HEK293 (cell line): ENCODE results near the gene CACNA2D4.

Source experiments
- KLF9 ChIP-seq: fragments of 450-650 bp; formaldehyde crosslinking; IDR thresholded peaks from 2 replicates; pipeline ENCODE4 v1.5.1; 2016; ENCODE audit warnings: missing biosample characterization, missing genetic modification characterization, low read depth
- YY2 ChIP-seq: fragments of 450-650 bp; formaldehyde crosslinking; IDR thresholded peaks from 2 replicates; pipeline ENCODE4 v1.5.1; 2016; ENCODE audit warnings: missing biosample characterization, missing genetic modification characterization
- ZBTB1 ChIP-seq: fragments of 450-650 bp; formaldehyde crosslinking; IDR thresholded peaks from 2 replicates; pipeline ENCODE4 v1.5.1; 2016; ENCODE audit warnings: missing biosample characterization, missing genetic modification characterization
- ZFP37 ChIP-seq: fragments of 450-650 bp; formaldehyde crosslinking; IDR thresholded peaks from 2 replicates; pipeline ENCODE4 v1.5.1; 2016; ENCODE audit warnings: missing biosample characterization, missing genetic modification characterization
- ZNF140 ChIP-seq: fragments of 450-650 bp; formaldehyde crosslinking; IDR thresholded peaks from 2 replicates; pipeline ENCODE4 v1.5.1; 2016; ENCODE audit warnings: missing biosample characterization, missing genetic modification characterization
- ZNF19 ChIP-seq: fragments of 450-650 bp; formaldehyde crosslinking; IDR thresholded peaks from 2 replicates; pipeline ENCODE4; 2016; ENCODE audit warnings: missing biosample characterization, missing genetic modification characterization, low read depth
- ZNF292 ChIP-seq: fragments of 450-650 bp; formaldehyde crosslinking; IDR thresholded peaks from 2 replicates; pipeline ENCODE4 v1.5.1; 2016; ENCODE audit warnings: low read depth, missing biosample characterization, missing genetic modification characterization, borderline replicate concordance
- ZNF341 ChIP-seq: fragments of 450-650 bp; formaldehyde crosslinking; IDR thresholded peaks from 2 replicates; pipeline ENCODE4; 2016; ENCODE audit warnings: low read depth, missing biosample characterization, missing genetic modification characterization
- ZNF416 ChIP-seq: fragments of 450-650 bp; formaldehyde crosslinking; IDR thresholded peaks from 2 replicates; pipeline ENCODE4 v1.5.1; 2016; ENCODE audit warnings: missing biosample characterization, missing genetic modification characterization
- ZNF555 ChIP-seq: fragments of 450-650 bp; formaldehyde crosslinking; conservative IDR thresholded peaks from 2 replicates; pipeline ENCODE4 v1.5.1; 2017; ENCODE audit warnings: missing biosample characterization, mild to moderate bottlenecking, missing genetic modification characterization, inconsistent platforms
- ZNF747 ChIP-seq: fragments of 450-650 bp; formaldehyde crosslinking; IDR thresholded peaks from 2 replicates; pipeline ENCODE4 v1.5.1; 2016; ENCODE audit warnings: missing biosample characterization, missing genetic modification characterization
- TF ChIP-seq, protein P1 (sequence below): fragments of 450-650 bp; formaldehyde crosslinking; IDR thresholded peaks from 2 replicates; pipeline ENCODE4 v1.5.1; 2016; ENCODE audit warnings: missing biosample characterization, missing genetic modification characterization
- TF ChIP-seq, protein P2 (sequence below): fragments of 450-650 bp; formaldehyde crosslinking; IDR thresholded peaks from 2 replicates; pipeline ENCODE4 v1.5.1; 2016; ENCODE audit warnings: missing biosample characterization, missing genetic modification characterization
- TF ChIP-seq, protein P3 (sequence below): fragments of 450-650 bp; formaldehyde crosslinking; IDR thresholded peaks from 2 replicates; pipeline ENCODE4 v1.5.1; 2016; ENCODE audit warnings: missing biosample characterization, missing genetic modification characterization
- TF ChIP-seq, protein P4 (sequence below): fragments of 450-650 bp; formaldehyde crosslinking; IDR thresholded peaks from 2 replicates; pipeline ENCODE4 v1.5.1; 2016; ENCODE audit warnings: missing biosample characterization, missing genetic modification characterization
- TF ChIP-seq, protein P5 (sequence below): fragments of 450-650 bp; formaldehyde crosslinking; IDR thresholded peaks from 2 replicates; pipeline ENCODE4 v1.5.1; 2016; ENCODE audit warnings: missing biosample characterization, missing genetic modification characterization, borderline replicate concordance
- TF ChIP-seq, protein P6 (sequence below): fragments of 450-650 bp; formaldehyde crosslinking; IDR thresholded peaks from 2 replicates; pipeline ENCODE4 v1.5.1; 2016; ENCODE audit warnings: missing biosample characterization, missing genetic modification characterization
- TF ChIP-seq, protein P7 (sequence below): fragments of 450-650 bp; formaldehyde crosslinking; IDR thresholded peaks from 2 replicates; pipeline ENCODE4 v1.5.1; 2016; ENCODE audit warnings: missing biosample characterization, missing genetic modification characterization

Gene CACNA2D4

DNA sequence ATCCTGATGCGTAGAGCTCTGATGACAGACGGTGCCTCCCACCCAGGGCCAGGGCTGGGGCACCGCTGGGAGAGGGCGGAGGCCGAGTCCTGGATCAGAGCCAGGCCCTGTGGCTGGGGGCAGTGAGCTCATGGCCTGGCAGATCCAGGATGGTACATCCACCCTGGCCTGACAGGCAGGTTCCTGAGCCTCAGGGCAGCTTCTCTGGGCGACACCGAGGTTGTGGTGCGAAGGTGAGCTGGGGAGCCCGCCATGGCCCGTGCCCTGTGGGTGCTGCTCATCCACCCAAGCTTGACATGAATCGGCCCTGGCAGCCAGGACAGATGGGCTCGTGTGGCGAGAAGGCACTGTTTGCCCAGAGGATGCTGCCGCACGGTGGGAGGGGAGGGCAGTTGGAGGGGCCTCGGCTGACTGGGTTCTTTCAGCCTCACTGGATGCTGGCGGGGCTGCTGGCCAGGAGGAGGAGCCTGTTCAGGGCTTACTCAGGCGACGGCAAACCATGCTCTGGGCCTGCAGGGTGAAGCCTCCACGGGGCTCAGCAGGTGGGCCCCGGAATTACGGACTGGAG is 81.5 kb downstream of the CACNA2D4 start (continued):
- TF ChIP-seq, protein P1, sequence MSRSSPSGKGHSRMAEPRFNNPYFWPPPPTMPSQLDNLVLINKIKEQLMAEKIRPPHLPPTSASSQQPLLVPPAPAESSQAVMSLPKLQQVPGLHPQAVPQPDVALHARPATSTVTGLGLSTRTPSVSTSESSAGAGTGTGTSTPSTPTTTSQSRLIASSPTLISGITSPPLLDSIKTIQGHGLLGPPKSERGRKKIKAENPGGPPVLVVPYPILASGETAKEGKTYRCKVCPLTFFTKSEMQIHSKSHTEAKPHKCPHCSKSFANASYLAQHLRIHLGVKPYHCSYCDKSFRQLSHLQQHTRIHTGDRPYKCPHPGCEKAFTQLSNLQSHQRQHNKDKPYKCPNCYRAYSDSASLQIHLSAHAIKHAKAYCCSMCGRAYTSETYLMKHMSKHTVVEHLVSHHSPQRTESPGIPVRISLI = no peak
- TF ChIP-seq ZFP37 (tag by site-specific recombination) = no peak
- TF ChIP-seq ZNF292 = no peak
- TF ChIP-seq, protein P2, sequence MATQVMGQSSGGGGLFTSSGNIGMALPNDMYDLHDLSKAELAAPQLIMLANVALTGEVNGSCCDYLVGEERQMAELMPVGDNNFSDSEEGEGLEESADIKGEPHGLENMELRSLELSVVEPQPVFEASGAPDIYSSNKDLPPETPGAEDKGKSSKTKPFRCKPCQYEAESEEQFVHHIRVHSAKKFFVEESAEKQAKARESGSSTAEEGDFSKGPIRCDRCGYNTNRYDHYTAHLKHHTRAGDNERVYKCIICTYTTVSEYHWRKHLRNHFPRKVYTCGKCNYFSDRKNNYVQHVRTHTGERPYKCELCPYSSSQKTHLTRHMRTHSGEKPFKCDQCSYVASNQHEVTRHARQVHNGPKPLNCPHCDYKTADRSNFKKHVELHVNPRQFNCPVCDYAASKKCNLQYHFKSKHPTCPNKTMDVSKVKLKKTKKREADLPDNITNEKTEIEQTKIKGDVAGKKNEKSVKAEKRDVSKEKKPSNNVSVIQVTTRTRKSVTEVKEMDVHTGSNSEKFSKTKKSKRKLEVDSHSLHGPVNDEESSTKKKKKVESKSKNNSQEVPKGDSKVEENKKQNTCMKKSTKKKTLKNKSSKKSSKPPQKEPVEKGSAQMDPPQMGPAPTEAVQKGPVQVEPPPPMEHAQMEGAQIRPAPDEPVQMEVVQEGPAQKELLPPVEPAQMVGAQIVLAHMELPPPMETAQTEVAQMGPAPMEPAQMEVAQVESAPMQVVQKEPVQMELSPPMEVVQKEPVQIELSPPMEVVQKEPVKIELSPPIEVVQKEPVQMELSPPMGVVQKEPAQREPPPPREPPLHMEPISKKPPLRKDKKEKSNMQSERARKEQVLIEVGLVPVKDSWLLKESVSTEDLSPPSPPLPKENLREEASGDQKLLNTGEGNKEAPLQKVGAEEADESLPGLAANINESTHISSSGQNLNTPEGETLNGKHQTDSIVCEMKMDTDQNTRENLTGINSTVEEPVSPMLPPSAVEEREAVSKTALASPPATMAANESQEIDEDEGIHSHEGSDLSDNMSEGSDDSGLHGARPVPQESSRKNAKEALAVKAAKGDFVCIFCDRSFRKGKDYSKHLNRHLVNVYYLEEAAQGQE = no peak
- peak; percentile 71; the same call in 1 of the 2 replicates for TF ChIP-seq ZNF416 (tag by site-specific recombination)
- TF ChIP-seq, protein P3, sequence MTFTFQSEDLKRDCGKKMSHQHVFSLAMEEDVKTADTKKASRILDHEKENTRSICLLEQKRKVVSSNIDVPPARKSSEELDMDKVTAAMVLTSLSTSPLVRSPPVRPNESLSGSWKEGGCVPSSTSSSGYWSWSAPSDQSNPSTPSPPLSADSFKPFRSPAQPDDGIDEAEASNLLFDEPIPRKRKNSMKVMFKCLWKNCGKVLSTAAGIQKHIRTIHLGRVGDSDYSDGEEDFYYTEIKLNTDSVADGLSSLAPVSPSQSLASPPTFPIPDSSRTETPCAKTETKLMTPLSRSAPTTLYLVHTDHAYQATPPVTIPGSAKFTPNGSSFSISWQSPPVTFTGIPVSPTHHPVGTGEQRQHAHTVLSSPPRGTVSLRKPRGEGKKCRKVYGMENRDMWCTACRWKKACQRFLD (tag by site-specific recombination) = no peak
- TF ChIP-seq ZNF555 (tag by site-specific recombination) = no peak
- no peak for TF ChIP-seq KLF9 (tag by site-specific recombination)
- TF ChIP-seq ZNF140 = no peak
- TF ChIP-seq, protein P4, sequence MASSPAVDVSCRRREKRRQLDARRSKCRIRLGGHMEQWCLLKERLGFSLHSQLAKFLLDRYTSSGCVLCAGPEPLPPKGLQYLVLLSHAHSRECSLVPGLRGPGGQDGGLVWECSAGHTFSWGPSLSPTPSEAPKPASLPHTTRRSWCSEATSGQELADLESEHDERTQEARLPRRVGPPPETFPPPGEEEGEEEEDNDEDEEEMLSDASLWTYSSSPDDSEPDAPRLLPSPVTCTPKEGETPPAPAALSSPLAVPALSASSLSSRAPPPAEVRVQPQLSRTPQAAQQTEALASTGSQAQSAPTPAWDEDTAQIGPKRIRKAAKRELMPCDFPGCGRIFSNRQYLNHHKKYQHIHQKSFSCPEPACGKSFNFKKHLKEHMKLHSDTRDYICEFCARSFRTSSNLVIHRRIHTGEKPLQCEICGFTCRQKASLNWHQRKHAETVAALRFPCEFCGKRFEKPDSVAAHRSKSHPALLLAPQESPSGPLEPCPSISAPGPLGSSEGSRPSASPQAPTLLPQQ (tag by site-specific recombination) = 0 out of 2 replicates have a peak, but pooled peaks have one; percentile 24
- no peak for TF ChIP-seq ZBTB1 (tag by site-specific recombination)
- TF ChIP-seq, protein P5, sequence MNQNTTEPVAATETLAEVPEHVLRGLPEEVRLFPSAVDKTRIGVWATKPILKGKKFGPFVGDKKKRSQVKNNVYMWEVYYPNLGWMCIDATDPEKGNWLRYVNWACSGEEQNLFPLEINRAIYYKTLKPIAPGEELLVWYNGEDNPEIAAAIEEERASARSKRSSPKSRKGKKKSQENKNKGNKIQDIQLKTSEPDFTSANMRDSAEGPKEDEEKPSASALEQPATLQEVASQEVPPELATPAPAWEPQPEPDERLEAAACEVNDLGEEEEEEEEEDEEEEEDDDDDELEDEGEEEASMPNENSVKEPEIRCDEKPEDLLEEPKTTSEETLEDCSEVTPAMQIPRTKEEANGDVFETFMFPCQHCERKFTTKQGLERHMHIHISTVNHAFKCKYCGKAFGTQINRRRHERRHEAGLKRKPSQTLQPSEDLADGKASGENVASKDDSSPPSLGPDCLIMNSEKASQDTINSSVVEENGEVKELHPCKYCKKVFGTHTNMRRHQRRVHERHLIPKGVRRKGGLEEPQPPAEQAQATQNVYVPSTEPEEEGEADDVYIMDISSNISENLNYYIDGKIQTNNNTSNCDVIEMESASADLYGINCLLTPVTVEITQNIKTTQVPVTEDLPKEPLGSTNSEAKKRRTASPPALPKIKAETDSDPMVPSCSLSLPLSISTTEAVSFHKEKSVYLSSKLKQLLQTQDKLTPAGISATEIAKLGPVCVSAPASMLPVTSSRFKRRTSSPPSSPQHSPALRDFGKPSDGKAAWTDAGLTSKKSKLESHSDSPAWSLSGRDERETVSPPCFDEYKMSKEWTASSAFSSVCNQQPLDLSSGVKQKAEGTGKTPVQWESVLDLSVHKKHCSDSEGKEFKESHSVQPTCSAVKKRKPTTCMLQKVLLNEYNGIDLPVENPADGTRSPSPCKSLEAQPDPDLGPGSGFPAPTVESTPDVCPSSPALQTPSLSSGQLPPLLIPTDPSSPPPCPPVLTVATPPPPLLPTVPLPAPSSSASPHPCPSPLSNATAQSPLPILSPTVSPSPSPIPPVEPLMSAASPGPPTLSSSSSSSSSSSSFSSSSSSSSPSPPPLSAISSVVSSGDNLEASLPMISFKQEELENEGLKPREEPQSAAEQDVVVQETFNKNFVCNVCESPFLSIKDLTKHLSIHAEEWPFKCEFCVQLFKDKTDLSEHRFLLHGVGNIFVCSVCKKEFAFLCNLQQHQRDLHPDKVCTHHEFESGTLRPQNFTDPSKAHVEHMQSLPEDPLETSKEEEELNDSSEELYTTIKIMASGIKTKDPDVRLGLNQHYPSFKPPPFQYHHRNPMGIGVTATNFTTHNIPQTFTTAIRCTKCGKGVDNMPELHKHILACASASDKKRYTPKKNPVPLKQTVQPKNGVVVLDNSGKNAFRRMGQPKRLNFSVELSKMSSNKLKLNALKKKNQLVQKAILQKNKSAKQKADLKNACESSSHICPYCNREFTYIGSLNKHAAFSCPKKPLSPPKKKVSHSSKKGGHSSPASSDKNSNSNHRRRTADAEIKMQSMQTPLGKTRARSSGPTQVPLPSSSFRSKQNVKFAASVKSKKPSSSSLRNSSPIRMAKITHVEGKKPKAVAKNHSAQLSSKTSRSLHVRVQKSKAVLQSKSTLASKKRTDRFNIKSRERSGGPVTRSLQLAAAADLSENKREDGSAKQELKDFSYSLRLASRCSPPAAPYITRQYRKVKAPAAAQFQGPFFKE (tag by site-specific recombination) = no peak
- peak; percentile 65 for TF ChIP-seq ZNF341
- no peak for TF ChIP-seq YY2
- TF ChIP-seq, protein P6, sequence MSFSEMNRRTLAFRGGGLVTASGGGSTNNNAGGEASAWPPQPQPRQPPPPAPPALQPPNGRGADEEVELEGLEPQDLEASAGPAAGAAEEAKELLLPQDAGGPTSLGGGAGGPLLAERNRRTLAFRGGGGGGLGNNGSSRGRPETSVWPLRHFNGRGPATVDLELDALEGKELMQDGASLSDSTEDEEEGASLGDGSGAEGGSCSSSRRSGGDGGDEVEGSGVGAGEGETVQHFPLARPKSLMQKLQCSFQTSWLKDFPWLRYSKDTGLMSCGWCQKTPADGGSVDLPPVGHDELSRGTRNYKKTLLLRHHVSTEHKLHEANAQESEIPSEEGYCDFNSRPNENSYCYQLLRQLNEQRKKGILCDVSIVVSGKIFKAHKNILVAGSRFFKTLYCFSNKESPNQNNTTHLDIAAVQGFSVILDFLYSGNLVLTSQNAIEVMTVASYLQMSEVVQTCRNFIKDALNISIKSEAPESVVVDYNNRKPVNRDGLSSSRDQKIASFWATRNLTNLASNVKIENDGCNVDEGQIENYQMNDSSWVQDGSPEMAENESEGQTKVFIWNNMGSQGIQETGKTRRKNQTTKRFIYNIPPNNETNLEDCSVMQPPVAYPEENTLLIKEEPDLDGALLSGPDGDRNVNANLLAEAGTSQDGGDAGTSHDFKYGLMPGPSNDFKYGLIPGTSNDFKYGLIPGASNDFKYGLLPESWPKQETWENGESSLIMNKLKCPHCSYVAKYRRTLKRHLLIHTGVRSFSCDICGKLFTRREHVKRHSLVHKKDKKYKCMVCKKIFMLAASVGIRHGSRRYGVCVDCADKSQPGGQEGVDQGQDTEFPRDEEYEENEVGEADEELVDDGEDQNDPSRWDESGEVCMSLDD (tag by site-specific recombination) = no peak
- TF ChIP-seq ZNF19 (tag by site-specific recombination) = no peak
- no peak for TF ChIP-seq ZNF747 (tag by site-specific recombination)
- TF ChIP-seq, protein P7, sequence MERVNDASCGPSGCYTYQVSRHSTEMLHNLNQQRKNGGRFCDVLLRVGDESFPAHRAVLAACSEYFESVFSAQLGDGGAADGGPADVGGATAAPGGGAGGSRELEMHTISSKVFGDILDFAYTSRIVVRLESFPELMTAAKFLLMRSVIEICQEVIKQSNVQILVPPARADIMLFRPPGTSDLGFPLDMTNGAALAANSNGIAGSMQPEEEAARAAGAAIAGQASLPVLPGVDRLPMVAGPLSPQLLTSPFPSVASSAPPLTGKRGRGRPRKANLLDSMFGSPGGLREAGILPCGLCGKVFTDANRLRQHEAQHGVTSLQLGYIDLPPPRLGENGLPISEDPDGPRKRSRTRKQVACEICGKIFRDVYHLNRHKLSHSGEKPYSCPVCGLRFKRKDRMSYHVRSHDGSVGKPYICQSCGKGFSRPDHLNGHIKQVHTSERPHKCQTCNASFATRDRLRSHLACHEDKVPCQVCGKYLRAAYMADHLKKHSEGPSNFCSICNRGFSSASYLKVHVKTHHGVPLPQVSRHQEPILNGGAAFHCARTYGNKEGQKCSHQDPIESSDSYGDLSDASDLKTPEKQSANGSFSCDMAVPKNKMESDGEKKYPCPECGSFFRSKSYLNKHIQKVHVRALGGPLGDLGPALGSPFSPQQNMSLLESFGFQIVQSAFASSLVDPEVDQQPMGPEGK (tag by site-specific recombination) = 0 out of 2 replicates have a peak, but pooled peaks have one; percentile 21
